Mesodermal cell (in vitro differentiated cells): Measurements from ENCODE around the gene NARF.

Experiments
- H3K27ac ChIP-seq: 2 replicates; pipeline ENCODE4 v1.7.0; 2013; ENCODE audit warnings: mild to moderate bottlenecking, low read depth, low read length, moderate library complexity; ENCODE audit not compliant: severe bottlenecking
- H3K36me3 ChIP-seq: 2 replicates; pipeline ENCODE4 v1.7.1; 2013; ENCODE audit warnings: mild to moderate bottlenecking, low read length, moderate library complexity; ENCODE audit not compliant: control insufficient read depth, insufficient read depth
- H3K4me1 ChIP-seq: one replicate; pipeline ENCODE4 v1.7.1; 2013; ENCODE audit warnings: mild to moderate bottlenecking, low read length; ENCODE audit not compliant: insufficient read depth, control insufficient read depth, poor library complexity, severe bottlenecking
- H3K4me3 ChIP-seq: 2 replicates; pipeline ENCODE4 v1.7.0; 2013; ENCODE audit warnings: low read length, control low read depth, mild to moderate bottlenecking; ENCODE audit not compliant: insufficient read depth, poor library complexity, severe bottlenecking; ENCODE audit errors: extremely low read depth
- H3K9me3 ChIP-seq: 2 replicates; pipeline ENCODE4 v1.7.1; 2013; ENCODE audit warnings: mild to moderate bottlenecking, low read length, moderate library complexity; ENCODE audit not compliant: control insufficient read depth
- WGBS, 2 experiments: methylation state at CpG; one replicate each; pipeline ENCODE4 v1.1.5; 2013; ENCODE audit warnings: missing lambda C conversion rate in 2 of 2; ENCODE audit not compliant: insufficient coverage in 2 of 2; 5-methylcytosine and 5-hydroxymethylcytosine counted together

NARF gene

DNA sequence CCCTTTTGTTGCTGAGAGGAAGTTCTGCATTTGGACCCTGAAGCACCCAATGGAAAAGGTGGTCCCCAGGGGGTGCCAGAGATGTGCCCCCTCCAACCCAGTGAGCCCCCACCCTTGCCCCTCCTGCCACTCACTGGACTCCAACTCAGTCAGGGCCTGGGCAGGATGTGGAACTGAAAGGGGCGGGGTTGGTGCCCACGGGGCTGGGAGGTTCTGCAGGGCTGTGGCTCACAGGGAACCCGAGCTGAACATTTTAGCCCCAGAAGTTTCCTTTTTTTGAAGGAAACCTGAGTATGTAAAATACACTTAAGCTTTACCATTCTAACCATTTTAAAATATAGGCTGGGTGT lies 24.4 kb upstream of the NARF start:
- 85% methylated on average over 2 of the region's 3 CpGs; no CpG with 5 or more reads in 1 of the 2 experiments for WGBS, 2 experiments
- H3K9me3 ChIP-seq: no peaks in the 10 kb centered on the region
- H3K4me3 ChIP-seq: no peak overlapping the region
- H3K4me1 ChIP-seq: no peaks in the 10 kb centered on the region
- no peak overlapping the region for H3K27ac ChIP-seq
- peaks cover 3% of the 10 kb centered on the region for H3K36me3 ChIP-seq

DNA sequence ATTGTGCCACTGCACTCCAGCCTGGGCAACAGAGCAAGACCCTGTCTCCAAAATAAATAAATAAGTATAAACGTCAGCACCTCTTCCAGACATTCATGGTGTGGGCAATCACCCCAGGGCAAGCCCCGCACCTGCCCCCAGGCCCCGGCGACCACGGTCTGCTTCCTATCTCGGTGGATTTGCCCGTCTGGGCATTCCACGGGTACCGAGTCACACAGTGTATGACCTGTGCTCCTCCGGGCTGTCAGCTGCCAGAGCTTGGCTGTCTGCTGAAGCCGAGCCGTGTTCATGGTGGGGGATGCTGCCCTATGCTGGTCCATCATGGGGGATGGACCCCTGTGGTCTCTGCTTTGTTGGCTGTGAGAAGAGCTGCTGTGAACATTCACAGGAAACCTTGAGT lies 23.4 kb upstream of the NARF start:
- Histone ChIP-seq H3K4me1 (no peaks in the 10 kb centered on the region), H3K36me3 (peaks cover 3% of the 10 kb centered on the region), H3K27ac (no peak overlapping the region), H3K9me3 (no peaks in the 10 kb centered on the region), H3K4me3 (no peak overlapping the region)
- WGBS, 2 experiments: 83 to 87% methylated on average over 11 to 12 of the region's 12 CpGs

DNA sequence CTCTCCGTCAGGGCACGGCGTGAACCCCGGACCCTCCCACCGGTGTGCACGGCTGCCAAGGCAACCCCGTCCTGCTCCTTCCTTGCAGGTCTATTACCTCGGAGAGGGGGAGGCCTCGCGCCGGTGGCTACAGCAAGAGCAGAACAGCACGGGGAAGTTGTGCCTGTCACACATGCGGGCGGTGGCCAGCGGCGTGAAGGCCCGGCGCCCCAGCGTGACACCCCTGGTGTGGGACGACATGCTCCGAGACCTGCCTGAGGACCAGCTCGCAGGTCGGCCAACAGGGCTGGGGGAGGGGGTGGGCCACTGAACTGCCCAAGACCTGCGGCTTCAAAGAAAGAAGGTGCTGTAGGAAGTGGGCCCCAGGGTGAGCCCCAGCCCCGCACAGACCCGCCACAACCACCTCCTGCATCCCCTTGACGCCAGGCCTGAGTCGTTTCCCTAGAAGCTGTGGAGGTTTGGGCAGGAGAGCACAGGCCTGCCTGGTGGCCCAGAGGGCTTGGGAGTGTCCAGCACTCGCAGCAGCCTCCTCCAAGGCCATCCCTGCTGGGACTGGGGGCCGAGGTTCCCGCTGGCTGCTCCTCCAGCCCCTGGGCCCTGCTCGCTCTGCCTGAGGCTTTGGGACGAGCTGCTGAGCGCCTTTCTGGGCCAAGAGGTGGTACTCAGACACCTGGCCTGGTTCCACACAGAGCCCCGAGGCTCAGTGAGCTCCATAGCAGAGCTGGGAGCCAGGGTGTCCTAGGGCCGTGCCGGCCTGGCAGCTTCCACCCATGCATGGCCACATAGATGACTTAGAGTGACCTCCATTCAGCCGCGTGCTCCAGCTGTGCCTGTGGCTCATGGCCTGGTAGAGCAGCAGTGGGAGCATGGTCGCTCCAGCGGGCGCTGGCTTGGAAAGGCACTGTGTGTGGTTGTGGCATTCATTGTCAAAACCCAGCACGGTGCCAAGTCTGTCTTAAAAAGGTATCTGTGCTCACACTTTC lies 22.6 kb upstream of the NARF start:
- H3K4me3 ChIP-seq: no peak overlapping the region
- WGBS, 2 experiments: 89 to 91% methylated on average over 38 to 41 of the region's 43 CpGs

GRCh38 chr17:82436601-82437324 lies 21.8 kb upstream of the NARF start:
- Histone ChIP-seq H3K4me3 (no peak overlapping the region), H3K27ac (no peak overlapping the region), H3K4me1 (no peaks in the 10 kb centered on the region), H3K36me3 (peaks cover 3% of the 10 kb centered on the region), H3K9me3 (no peaks in the 10 kb centered on the region)
- 94% methylated on average over 22 to 36 of the region's 36 CpGs for WGBS, 2 experiments

More for the DNA sequence above, 22.6 kb upstream of the NARF start:
- Histone ChIP-seq H3K27ac (no peak overlapping the region), H3K9me3 (no peaks in the 10 kb centered on the region), H3K36me3 (peaks cover 3% of the 10 kb centered on the region), H3K4me1 (no peaks in the 10 kb centered on the region)

DNA sequence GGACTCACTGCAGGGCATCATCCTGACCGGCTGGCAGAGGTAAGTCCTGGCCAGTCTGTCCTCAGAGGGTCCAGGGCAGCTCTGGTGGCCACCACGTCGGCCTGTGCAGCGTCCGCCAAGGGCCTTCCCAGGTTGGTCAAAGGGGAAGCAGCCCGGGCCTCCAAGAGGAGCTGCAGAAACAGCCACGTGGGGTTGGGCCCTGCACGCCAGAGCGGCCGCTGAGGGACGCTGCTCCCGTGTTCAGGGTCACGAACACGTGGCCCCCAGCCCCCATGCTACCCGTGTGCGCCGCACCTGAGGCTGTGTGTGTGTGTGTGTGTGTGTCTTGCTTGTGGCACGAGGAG lies 21.2 kb upstream of the NARF start:
- Histone ChIP-seq H3K27ac (no peak overlapping the region), H3K36me3 (peaks cover 3% of the 10 kb centered on the region), H3K9me3 (no peaks in the 10 kb centered on the region), H3K4me3 (no peak overlapping the region), H3K4me1 (no peaks in the 10 kb centered on the region)
- 92 to 93% methylated on average over 18 of the region's 18 CpGs for WGBS, 2 experiments

DNA sequence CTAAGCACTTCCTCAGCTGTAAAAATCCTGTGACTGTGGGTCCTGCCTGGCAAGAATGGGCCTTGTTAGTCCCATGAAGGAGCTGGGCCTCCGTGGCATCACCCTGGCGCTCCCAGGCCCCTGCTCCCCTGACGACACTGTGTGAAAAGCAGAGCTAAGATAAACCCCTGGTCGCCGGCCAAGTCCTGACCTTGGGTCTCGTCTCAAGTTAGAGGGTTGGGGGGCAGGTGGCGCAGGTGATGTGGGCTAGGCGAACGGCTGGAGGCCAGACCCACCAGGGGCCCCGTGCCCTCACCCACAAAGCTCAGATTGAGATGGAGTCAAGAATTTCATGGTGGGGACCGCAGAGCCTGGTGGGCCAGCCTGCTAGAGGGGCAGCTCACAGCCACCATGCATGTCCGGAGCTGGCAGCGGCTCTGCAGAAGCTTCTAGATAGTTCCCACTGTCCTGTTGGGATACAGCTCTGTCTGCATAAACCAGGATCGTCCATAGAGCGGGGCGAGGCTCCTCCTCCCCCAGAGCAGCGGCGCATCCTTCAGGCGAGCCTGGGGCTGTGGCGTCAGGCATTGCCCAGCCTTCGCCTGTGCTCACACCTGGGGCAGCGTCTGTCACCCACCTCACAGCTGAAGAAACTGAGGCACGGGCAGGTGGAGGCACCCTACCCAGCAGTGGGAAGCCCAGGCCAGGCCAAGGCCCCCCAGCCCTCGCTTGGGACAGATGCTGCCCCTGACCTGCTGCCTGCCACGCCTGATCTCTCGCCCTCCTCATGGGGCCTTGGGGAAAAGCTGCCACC lies 19.9 kb upstream of the NARF start:
- H3K4me1 ChIP-seq: no peaks in the 10 kb centered on the region
- no peak overlapping the region for H3K4me3 ChIP-seq
- 89 to 94% methylated on average over 23 to 25 of the region's 26 CpGs for WGBS, 2 experiments
- no peaks in the 10 kb centered on the region for H3K9me3 ChIP-seq
- peaks cover 10% of the 10 kb centered on the region for H3K36me3 ChIP-seq
- no peak overlapping the region for H3K27ac ChIP-seq

DNA sequence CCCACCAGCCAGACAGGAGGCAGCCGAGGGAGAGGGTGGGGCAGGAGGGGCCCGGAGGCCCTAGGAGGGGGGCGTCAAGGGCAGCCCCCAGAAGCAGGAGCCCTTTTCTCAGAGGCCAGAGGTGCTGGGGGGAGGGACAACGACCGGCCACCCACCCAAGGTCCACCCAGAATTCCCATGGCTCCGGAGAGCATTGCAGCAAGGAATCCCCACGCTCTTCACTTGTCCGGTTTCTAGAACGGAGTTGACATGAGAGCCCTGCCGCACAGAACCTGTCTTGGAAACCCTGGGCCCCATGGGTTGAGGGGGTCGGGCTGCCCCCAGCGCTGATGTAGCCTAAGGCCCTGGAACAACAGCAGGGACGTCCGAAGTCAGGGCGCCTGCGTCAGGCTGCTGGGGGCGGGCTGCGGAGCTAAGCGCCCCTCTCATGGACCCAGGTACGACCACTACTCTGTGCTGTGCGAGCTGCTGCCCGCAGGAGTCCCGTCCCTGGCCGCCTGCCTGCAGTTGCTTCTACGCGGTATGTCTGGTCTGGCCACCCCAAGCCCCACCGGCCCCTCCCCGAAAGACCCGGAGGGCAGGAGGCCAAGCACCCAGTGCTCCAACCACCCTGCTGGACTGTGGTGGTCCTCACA lies 19.2 kb upstream of the NARF start:
- Histone ChIP-seq H3K4me1 (no peaks in the 10 kb centered on the region), H3K4me3 (no peak overlapping the region)
- WGBS, 2 experiments: 95 to 96% methylated on average over 24 to 25 of the region's 29 CpGs

GRCh38 chr17:82439829-82440365 lies 18.6 kb upstream of the NARF start:
- H3K27ac ChIP-seq: no peak overlapping the region
- no peaks in the 10 kb centered on the region for H3K4me1 ChIP-seq
- no peak overlapping the region for H3K4me3 ChIP-seq
- 95 to 96% methylated on average over 31 to 33 of the region's 34 CpGs for WGBS, 2 experiments
- H3K9me3 ChIP-seq: no peaks in the 10 kb centered on the region
- H3K36me3 ChIP-seq: peaks cover 19% of the 10 kb centered on the region

More for the DNA sequence above, 19.2 kb upstream of the NARF start:
- Histone ChIP-seq H3K9me3 (no peaks in the 10 kb centered on the region), H3K36me3 (peaks cover 13% of the 10 kb centered on the region), H3K27ac (no peak overlapping the region)

GRCh38 chr17:82440469-82440981 lies 18.0 kb upstream of the NARF start:
- Histone ChIP-seq H3K9me3 (no peaks in the 10 kb centered on the region), H3K4me3 (no peak overlapping the region), H3K27ac (no peak overlapping the region), H3K4me1 (no peaks in the 10 kb centered on the region), H3K36me3 (peaks cover 21% of the 10 kb centered on the region)
- 91 to 94% methylated on average over 18 to 20 of the region's 22 CpGs for WGBS, 2 experiments
